ENCODE measurements around the gene NBEA.

NBEA gene

DNA sequence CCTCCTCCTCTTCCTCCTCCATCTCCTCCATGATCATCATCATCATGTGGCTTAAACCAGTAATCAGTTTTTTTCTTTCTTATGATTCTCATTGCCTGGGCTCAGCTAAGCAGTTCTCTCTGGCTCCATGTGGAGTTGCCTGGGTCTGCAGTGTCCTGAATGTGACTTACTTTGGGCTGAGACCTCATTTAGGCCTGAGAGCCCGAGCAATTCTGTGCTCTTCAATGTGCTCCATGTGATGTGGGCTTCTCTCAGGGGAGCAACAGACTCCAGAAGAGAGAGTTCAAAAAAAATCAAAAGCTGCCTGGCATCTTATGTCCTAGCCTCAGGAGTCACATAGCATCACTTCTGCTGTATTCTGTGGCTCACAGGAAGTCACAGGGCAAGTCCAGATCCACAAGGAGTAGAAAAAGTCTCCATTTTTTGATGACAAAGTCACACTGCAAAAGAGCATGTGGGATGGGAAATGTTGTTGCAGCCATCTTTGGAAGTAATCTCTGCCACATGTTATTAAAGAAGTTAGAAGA lies 405.7 kb downstream of the NBEA start:
- H3K36me3 ChIP-seq (ENCODE audit: control insufficient read depth, insufficient read depth, low read length), result no peaks in the 10 kb centered on the region
- H3K4me1 ChIP-seq (ENCODE audit: control insufficient read depth, insufficient read depth, low read length), result no peaks in the 10 kb centered on the region; the same call in 1 of the 2 replicates
- H3K27ac ChIP-seq (ENCODE audit: low read depth, low read length), result no peak overlapping the region
- H3K4me3 ChIP-seq (ENCODE audit: low read depth, low read length), result no peak overlapping the region
- H3K9me3 ChIP-seq (ENCODE audit: control insufficient read depth, insufficient read depth, low read depth, low read length), result no peaks in the 10 kb centered on the region
- H3K9ac ChIP-seq (ENCODE audit: low read length), result no peak overlapping the region
- no peaks in the 10 kb centered on the region for H3K27me3 ChIP-seq (ENCODE audit: control insufficient read depth, insufficient read depth, low read length)

DNA sequence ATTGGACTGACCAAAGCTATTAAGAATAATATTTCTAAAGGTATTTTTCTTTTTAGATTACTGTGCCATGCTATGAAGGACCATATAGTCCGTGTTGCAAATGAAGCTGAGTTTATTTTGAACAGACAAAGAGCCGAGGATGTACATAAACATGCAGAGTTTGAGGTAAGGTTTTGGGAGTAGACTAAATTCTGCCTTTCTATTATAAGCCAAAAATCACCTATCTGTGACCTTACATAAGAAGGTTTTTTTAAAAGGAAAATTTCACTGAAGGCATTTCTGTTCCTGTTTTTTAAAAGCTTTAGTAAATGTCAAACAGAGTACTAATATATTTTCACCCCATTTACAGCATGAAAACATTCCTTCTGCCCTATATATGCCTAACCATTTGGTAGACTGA lies 407.0 kb downstream of the NBEA start:
- H3K4me3 ChIP-seq (ENCODE audit: low read depth, low read length), result no peak overlapping the region
- no peaks in the 10 kb centered on the region; the same call in 1 of the 2 replicates for H3K4me1 ChIP-seq (ENCODE audit: control insufficient read depth, insufficient read depth, low read length)
- no peaks in the 10 kb centered on the region for H3K36me3 ChIP-seq (ENCODE audit: control insufficient read depth, insufficient read depth, low read length)
- H3K9me3 ChIP-seq (ENCODE audit: control insufficient read depth, insufficient read depth, low read depth, low read length), result no peaks in the 10 kb centered on the region
- no peak overlapping the region for H3K9ac ChIP-seq (ENCODE audit: low read length)
- no peaks in the 10 kb centered on the region for H3K27me3 ChIP-seq (ENCODE audit: control insufficient read depth, insufficient read depth, low read length)
- H3K27ac ChIP-seq (ENCODE audit: low read depth, low read length), result no peak overlapping the region

DNA sequence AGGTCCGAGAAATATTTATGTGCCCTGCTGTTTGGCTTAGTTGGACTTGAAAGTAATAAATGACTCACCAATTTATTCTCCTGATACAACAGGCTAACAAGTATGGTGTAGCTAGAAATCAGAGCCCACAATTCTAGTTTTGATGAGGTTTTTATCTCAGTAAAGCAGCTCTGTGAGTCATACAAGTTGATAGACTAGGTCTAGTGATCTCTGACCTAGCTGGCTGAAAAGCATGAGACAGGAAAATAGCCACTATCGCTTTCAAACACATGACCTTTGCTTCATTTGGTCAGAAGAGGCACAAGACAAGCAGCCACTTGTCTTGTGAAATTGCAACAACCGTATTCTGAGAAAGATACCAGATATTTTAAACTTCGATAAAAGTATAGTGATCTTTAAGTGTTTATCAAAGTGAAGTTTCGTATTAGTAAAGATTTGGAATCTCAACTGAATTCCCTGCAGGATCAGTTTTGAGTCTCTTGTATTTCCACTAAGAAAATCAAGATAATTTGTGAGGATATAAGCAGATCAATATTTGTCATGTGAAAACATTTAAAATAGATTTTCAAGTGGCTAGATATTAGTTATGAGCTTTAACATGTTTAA lies 407.7 kb downstream of the NBEA start:
- Histone ChIP-seq H3K36me3 (ENCODE audit: control insufficient read depth, insufficient read depth, low read length) (no peaks in the 10 kb centered on the region), H3K9ac (ENCODE audit: low read length) (no peak overlapping the region), H3K9me3 (ENCODE audit: control insufficient read depth, insufficient read depth, low read depth, low read length) (no peaks in the 10 kb centered on the region), H3K27ac (ENCODE audit: low read depth, low read length) (no peak overlapping the region), H3K27me3 (ENCODE audit: control insufficient read depth, insufficient read depth, low read length) (no peaks in the 10 kb centered on the region), H3K4me3 (ENCODE audit: low read depth, low read length) (no peak overlapping the region), H3K4me1 (ENCODE audit: control insufficient read depth, insufficient read depth, low read length) (no peaks in the 10 kb centered on the region; the same call in 1 of the 2 replicates)

DNA sequence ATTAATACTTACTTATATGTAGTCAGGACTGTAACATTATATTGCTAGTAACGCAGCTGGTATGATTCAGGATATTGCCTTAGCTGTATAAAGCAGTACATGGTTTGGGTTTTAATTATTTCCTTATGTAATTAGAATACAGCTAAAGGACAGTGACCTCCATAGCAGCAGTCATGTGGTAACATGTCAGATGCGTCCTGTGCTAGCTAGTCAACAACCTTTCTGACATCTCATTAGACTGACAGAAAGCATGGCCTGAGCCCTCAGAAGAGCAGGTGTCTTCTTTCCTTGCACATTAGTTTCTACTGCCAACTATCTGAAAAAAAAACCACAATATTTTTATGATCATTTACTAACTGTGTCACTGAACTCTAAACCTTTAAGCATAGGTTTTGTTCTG lies 412.2 kb downstream of the NBEA start:
- Histone ChIP-seq H3K4me1 (ENCODE audit: control insufficient read depth, insufficient read depth, low read length) (no peaks in the 10 kb centered on the region; the same call in 1 of the 2 replicates), H3K4me3 (ENCODE audit: low read depth, low read length) (no peak overlapping the region), H3K9ac (ENCODE audit: low read length) (no peak overlapping the region), H3K36me3 (ENCODE audit: control insufficient read depth, insufficient read depth, low read length) (no peaks in the 10 kb centered on the region), H3K27ac (ENCODE audit: low read depth, low read length) (no peak overlapping the region), H3K9me3 (ENCODE audit: control insufficient read depth, insufficient read depth, low read depth, low read length) (no peaks in the 10 kb centered on the region), H3K27me3 (ENCODE audit: control insufficient read depth, insufficient read depth, low read length) (no peaks in the 10 kb centered on the region)

DNA sequence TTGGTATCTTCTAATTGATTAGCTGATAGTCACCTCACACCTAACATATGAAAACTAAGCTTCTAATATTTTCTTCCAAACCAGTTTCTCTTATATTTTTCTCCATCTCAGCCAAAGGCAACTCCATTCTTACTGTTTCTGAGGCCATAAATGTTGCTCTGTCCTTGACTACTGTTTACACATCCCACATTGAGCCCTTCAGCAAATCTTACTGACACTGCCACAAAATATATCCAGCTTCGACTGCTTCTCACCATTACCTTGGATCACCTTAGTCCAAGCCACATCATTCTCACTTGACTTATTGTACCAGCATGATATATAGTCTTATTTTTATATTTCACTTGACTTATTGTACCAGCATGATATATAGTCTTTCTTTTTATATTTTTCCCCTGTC lies 412.8 kb downstream of the NBEA start:
- no peaks in the 10 kb centered on the region for H3K27me3 ChIP-seq (ENCODE audit: control insufficient read depth, insufficient read depth, low read length)
- H3K9ac ChIP-seq (ENCODE audit: low read length), result no peak overlapping the region
- no peak overlapping the region for H3K4me3 ChIP-seq (ENCODE audit: low read depth, low read length)
- H3K36me3 ChIP-seq (ENCODE audit: control insufficient read depth, insufficient read depth, low read length), result no peaks in the 10 kb centered on the region
- H3K27ac ChIP-seq (ENCODE audit: low read depth, low read length), result no peak overlapping the region
- no peaks in the 10 kb centered on the region; the same call in 1 of the 2 replicates for H3K4me1 ChIP-seq (ENCODE audit: control insufficient read depth, insufficient read depth, low read length)
- no peaks in the 10 kb centered on the region for H3K9me3 ChIP-seq (ENCODE audit: control insufficient read depth, insufficient read depth, low read depth, low read length)

DNA sequence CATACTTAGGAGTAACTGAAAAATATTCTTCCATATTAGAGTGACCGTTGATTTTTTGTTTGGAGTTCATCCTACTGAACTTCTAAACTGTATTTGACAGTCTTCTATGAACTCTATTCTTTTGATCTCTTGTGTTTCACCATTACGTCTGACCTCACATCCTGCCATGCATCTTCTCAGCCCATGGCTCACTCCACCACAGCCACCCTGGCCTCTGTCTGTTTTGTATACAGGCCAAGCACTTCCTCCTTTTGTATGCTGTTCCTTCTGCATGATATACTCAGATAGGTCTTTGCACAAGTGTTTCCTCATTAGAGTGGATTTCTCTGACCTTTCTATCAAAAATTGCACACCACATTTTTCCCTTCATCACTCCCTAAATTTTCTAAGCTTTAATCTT lies 414.5 kb downstream of the NBEA start:
- Histone ChIP-seq H3K4me3 (ENCODE audit: low read depth, low read length) (no peak overlapping the region), H3K9ac (ENCODE audit: low read length) (no peak overlapping the region), H3K9me3 (ENCODE audit: control insufficient read depth, insufficient read depth, low read depth, low read length) (no peaks in the 10 kb centered on the region), H3K4me1 (ENCODE audit: control insufficient read depth, insufficient read depth, low read length) (no peaks in the 10 kb centered on the region), H3K27me3 (ENCODE audit: control insufficient read depth, insufficient read depth, low read length) (no peaks in the 10 kb centered on the region), H3K27ac (ENCODE audit: low read depth, low read length) (no peak overlapping the region), H3K36me3 (ENCODE audit: control insufficient read depth, insufficient read depth, low read length) (no peaks in the 10 kb centered on the region)

DNA sequence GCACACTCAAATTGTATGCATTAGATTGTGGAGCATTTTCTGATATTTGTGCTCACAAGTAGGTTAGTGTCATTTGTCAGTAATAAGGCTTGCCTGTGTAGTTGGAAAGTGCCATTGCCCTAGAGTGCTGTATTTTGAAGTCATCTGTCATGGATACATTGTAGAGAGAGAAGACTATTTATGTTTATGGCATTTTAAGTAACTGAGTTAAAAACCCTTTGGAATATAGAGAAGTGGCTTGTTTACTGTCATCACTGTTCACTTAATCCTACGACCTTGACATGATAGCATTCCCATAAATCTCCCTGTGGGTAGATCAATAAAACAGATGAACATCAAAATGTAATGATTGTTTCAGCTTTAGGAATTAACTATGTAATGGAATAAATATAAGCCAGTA lies 423.8 kb downstream of the NBEA start:
- Histone ChIP-seq H3K4me1 (ENCODE audit: control insufficient read depth, insufficient read depth, low read length) (no peaks in the 10 kb centered on the region), H3K27me3 (ENCODE audit: control insufficient read depth, insufficient read depth, low read length) (no peaks in the 10 kb centered on the region), H3K9me3 (ENCODE audit: control insufficient read depth, insufficient read depth, low read depth, low read length) (peaks cover 4% of the 10 kb centered on the region; the same call in 1 of the 2 replicates), H3K36me3 (ENCODE audit: control insufficient read depth, insufficient read depth, low read length) (no peaks in the 10 kb centered on the region), H3K9ac (ENCODE audit: low read length) (no peak overlapping the region), H3K27ac (ENCODE audit: low read depth, low read length) (no peak overlapping the region), H3K4me3 (ENCODE audit: low read depth, low read length) (no peak overlapping the region)

DNA sequence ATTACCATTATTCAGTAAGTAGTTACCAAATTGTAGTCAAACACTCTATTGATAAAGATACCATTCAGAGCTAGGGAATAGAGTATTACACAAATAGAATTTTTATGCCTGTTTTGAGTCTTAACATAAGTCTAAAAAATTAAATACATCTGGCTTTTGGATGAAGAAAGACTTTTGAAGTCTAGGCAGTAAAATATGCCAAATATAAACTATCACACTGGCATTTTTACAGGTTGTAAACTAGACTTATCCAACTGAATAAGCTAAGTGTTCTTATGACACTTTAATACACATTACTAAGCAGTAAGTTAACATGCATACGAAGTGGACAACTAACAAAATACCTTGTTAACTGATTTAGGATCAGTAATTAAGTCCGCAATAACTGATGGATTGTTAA lies 425.5 kb downstream of the NBEA start:
- H3K4me1 ChIP-seq (ENCODE audit: control insufficient read depth, insufficient read depth, low read length), result no peaks in the 10 kb centered on the region
- H3K9me3 ChIP-seq (ENCODE audit: control insufficient read depth, insufficient read depth, low read depth, low read length), result peaks cover 4% of the 10 kb centered on the region; the same call in 1 of the 2 replicates
- H3K27me3 ChIP-seq (ENCODE audit: control insufficient read depth, insufficient read depth, low read length), result no peaks in the 10 kb centered on the region
- H3K9ac ChIP-seq (ENCODE audit: low read length), result no peak overlapping the region
- H3K36me3 ChIP-seq (ENCODE audit: control insufficient read depth, insufficient read depth, low read length), result no peaks in the 10 kb centered on the region
- no peak overlapping the region for H3K4me3 ChIP-seq (ENCODE audit: low read depth, low read length)
- H3K27ac ChIP-seq (ENCODE audit: low read depth, low read length), result no peak overlapping the region

DNA sequence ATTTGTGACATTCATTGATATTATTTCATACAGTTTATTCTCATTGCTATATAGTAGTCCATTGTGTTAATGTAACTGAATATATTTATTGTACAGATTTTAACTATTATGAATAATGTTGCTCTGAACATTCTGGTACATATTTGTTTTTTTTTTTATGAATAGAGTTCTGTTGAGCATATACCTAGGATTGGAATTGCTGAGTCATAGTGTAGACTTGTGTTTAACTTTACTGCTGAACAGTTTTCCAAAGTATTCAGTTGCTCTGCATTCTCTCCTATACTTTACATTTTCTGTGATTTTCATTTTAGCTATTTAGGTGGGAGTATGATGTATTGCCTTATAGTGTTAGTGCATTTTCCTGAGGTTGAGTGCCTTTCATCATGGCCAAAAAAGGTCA lies 436.9 kb downstream of the NBEA start:
- no peaks in the 10 kb centered on the region for H3K36me3 ChIP-seq (ENCODE audit: control insufficient read depth, insufficient read depth, low read length)
- H3K27me3 ChIP-seq (ENCODE audit: control insufficient read depth, insufficient read depth, low read length), result no peaks in the 10 kb centered on the region
- H3K9ac ChIP-seq (ENCODE audit: low read length), result no peak overlapping the region
- no peak overlapping the region for H3K4me3 ChIP-seq (ENCODE audit: low read depth, low read length)
- H3K27ac ChIP-seq (ENCODE audit: low read depth, low read length), result no peak overlapping the region
- H3K4me1 ChIP-seq (ENCODE audit: control insufficient read depth, insufficient read depth, low read length), result no peaks in the 10 kb centered on the region
- H3K9me3 ChIP-seq (ENCODE audit: control insufficient read depth, insufficient read depth, low read depth, low read length), result no peaks in the 10 kb centered on the region

DNA sequence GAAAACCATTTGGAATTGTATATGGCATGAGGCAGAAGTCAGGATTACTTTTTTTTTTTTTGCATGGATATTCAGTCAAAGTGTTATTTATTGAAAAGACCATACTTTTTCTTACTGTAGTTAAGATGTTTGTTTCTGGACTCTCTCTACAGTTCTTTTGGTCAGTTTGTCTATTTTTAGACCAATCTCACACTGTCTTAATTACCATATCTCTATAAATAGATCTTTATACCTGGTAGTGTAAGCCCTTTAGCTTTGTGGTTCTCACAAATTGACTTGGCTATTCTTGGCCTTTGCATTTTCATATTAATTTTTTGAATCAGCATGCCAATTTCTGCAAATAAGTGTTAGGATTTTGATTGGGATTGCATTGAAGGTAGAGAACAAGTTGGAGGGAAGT lies 437.6 kb downstream of the NBEA start:
- H3K4me1 ChIP-seq (ENCODE audit: control insufficient read depth, insufficient read depth, low read length), result no peaks in the 10 kb centered on the region
- no peak overlapping the region for H3K9ac ChIP-seq (ENCODE audit: low read length)
- H3K4me3 ChIP-seq (ENCODE audit: low read depth, low read length), result no peak overlapping the region
- H3K36me3 ChIP-seq (ENCODE audit: control insufficient read depth, insufficient read depth, low read length), result no peaks in the 10 kb centered on the region
- no peaks in the 10 kb centered on the region for H3K27me3 ChIP-seq (ENCODE audit: control insufficient read depth, insufficient read depth, low read length)
- no peak overlapping the region for H3K27ac ChIP-seq (ENCODE audit: low read depth, low read length)
- no peaks in the 10 kb centered on the region for H3K9me3 ChIP-seq (ENCODE audit: control insufficient read depth, insufficient read depth, low read depth, low read length)

DNA sequence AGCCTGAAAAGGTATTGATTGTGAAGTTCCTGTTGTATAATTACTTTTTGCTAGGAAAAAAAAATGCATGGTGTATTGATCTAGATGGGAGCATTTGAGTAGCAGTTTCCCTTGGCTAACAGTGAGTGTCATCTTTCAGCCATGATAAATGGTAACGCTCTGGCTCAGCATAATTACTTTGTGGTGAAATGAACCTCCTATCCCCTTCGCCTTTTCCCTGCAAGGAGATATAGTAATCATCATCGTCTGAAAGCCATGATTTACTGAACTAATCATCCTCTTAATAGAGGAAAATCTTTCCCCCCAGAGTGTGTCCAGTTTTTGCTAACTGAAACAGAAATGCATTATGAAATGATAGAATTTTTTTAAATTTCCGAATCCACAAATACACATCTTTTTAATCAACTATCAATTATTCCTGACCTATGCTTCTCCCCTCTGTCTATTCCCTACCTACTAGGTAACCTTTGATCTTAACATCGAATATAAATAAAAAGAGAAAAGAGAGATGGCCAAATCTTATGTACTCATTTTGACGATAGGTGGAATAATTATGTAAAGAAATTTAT lies 445.7 kb downstream of the NBEA start:
- no peaks in the 10 kb centered on the region for H3K27me3 ChIP-seq (ENCODE audit: control insufficient read depth, insufficient read depth, low read length)
- H3K27ac ChIP-seq (ENCODE audit: low read depth, low read length), result no peak overlapping the region
- H3K9ac ChIP-seq (ENCODE audit: low read length), result no peak overlapping the region
- no peak overlapping the region for H3K4me3 ChIP-seq (ENCODE audit: low read depth, low read length)
- peaks cover 3% of the 10 kb centered on the region for H3K4me1 ChIP-seq (ENCODE audit: control insufficient read depth, insufficient read depth, low read length)
- H3K36me3 ChIP-seq (ENCODE audit: control insufficient read depth, insufficient read depth, low read length), result no peaks in the 10 kb centered on the region
- no peaks in the 10 kb centered on the region for H3K9me3 ChIP-seq (ENCODE audit: control insufficient read depth, insufficient read depth, low read depth, low read length)
